Nephron progenitor cell (in vitro differentiated cells): ENCODE data around the gene BGN.

ENCODE experiments used
- DNase-seq: peaks from one replicate; pipeline ENCODE4 v3.0.0; 2021
- H3K27ac Mint-ChIP-seq: 2 replicates; pipeline ENCODE4 v1.8.0; 2021; ENCODE audit warnings: mild to moderate bottlenecking, moderate library complexity, mixed read lengths
- H3K27me3 Mint-ChIP-seq: 2 replicates; pipeline ENCODE4 v1.8.0; 2021; ENCODE audit warnings: mild to moderate bottlenecking, low read depth, mixed read lengths; ENCODE audit not compliant: poor library complexity
- H3K36me3 Mint-ChIP-seq: 2 replicates; pipeline ENCODE4 v1.8.0; 2021; ENCODE audit warnings: low read depth, mixed read lengths
- H3K4me1 Mint-ChIP-seq: 2 replicates; pipeline ENCODE4 v1.8.0; 2021; ENCODE audit warnings: mixed read lengths
- H3K4me3 Mint-ChIP-seq: 2 replicates; pipeline ENCODE4 v1.8.0; 2021; ENCODE audit warnings: mild to moderate bottlenecking, moderate library complexity, mixed read lengths
- H3K9me3 Mint-ChIP-seq: 2 replicates; pipeline ENCODE4 v1.8.0; 2021; ENCODE audit warnings: mild to moderate bottlenecking, moderate library complexity, mixed read lengths
- CTCF ChIP-seq: fragments of 200-600 bp; sonication (generic); IDR thresholded peaks from 2 replicates; pipeline ENCODE4 v1.5.0; 2021; ENCODE audit warnings: antibody characterized with exemption

The BGN gene

GRCh38 chrX:153481043-153481442, 13.7 kb upstream of the BGN start:
- Mint-ChIP-seq H3K4me3 (no peak overlapping the region), H3K36me3 (no peaks in the 10 kb centered on the region), H3K27ac (no peak overlapping the region), H3K4me1 (peaks cover 17% of the 10 kb centered on the region), H3K27me3 (no peaks in the 10 kb centered on the region), H3K9me3 (peaks cover 19% of the 10 kb centered on the region)
- no peak for DNase-seq
- TF ChIP-seq CTCF = no peak

DNA sequence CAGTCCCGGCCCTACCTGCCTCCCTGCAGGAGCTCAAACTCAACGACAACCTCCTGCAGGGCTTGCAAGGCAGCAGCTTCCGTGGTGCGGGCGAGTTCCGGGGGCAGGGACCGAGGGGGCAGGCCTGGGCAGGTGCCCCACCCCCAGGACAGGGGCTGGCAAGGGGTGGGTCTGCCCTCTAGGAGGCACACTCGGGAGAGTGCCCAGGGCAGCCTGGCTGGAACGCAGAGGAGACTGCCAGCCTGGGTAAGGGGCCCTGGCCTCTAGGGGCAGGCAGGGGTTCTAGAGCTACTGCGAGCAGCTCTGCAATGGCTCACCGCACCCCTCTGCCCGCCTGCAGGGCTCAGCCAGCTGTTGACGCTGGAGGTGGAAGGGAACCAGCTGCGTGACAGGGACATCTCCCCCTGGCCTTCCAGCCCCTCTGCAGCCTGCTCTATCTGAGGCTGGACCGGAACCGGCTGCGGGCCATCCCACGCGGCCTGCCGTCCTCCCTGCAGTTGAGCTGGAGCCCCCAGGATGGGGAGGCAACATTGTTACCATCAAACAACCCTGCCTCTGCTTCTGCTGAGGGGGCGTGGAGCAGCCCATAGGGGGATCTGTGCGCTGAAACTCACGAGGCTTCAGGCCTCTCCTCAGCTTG, 12.3 kb upstream of the BGN start:
- H3K9me3 Mint-ChIP-seq = peaks cover 24% of the 10 kb centered on the region
- TF ChIP-seq CTCF = no peak
- H3K27ac Mint-ChIP-seq = no peak overlapping the region
- no peaks in the 10 kb centered on the region for H3K27me3 Mint-ChIP-seq
- no peak overlapping the region for H3K4me3 Mint-ChIP-seq
- peaks cover 16% of the 10 kb centered on the region for H3K4me1 Mint-ChIP-seq
- DNase-seq = no peak
- no peaks in the 10 kb centered on the region for H3K36me3 Mint-ChIP-seq

GRCh38 chrX:153485396-153486080, 9.2 kb upstream of the BGN start:
- H3K4me1 Mint-ChIP-seq = peaks cover 14% of the 10 kb centered on the region
- H3K4me3 Mint-ChIP-seq = no peak overlapping the region
- H3K27ac Mint-ChIP-seq = no peak overlapping the region
- no peaks in the 10 kb centered on the region for H3K36me3 Mint-ChIP-seq
- H3K27me3 Mint-ChIP-seq = no peaks in the 10 kb centered on the region
- DNase-seq = no peak
- peaks cover 26% of the 10 kb centered on the region for H3K9me3 Mint-ChIP-seq
- TF ChIP-seq CTCF = no peak

GRCh38 chrX:153486171-153486570, 8.6 kb upstream of the BGN start:
- TF ChIP-seq CTCF = no peak
- Mint-ChIP-seq H3K36me3 (no peaks in the 10 kb centered on the region), H3K4me1 (peaks cover 20% of the 10 kb centered on the region), H3K9me3 (peaks cover 26% of the 10 kb centered on the region), H3K4me3 (no peak overlapping the region), H3K27me3 (no peaks in the 10 kb centered on the region), H3K27ac (no peak overlapping the region)
- DNase-seq = no peak

GRCh38 chrX:153487590-153488071, 7.1 kb upstream of the BGN start:
- Mint-ChIP-seq H3K4me1 (peaks cover 26% of the 10 kb centered on the region), H3K4me3 (no peak overlapping the region), H3K36me3 (no peaks in the 10 kb centered on the region), H3K27ac (no peak overlapping the region), H3K27me3 (no peaks in the 10 kb centered on the region), H3K9me3 (peaks cover 29% of the 10 kb centered on the region)
- TF ChIP-seq CTCF = no peak
- no peak for DNase-seq
